GM20000 (cell line): ENCODE data around the gene SH3BP1.

ENCODE experiments used
- DNase-seq: peaks from one replicate; pipeline ENCODE4 v3.0.0; 2012; ENCODE audit warnings: low spot score
- CTCF ChIP-seq: IDR thresholded peaks from 2 replicates; pipeline ENCODE4 v1.5.1; 2012; ENCODE audit warnings: mild to moderate bottlenecking, control low read depth; ENCODE audit errors: extremely low read depth, missing control alignments

Gene SH3BP1

GRCh38 chr22:37638391-37639069, 939 bp upstream of the SH3BP1 start:
- no peak for DNase-seq
- no peak for TF ChIP-seq CTCF

- DNase-seq: peak; percentile 63
- TF ChIP-seq CTCF: no peak
These were observed 512 bp downstream of the SH3BP1 start for GRCh38 chr22:37639771-37640590.

- no peak for DNase-seq
- TF ChIP-seq CTCF: no peak
These were observed 1.4 kb downstream of the SH3BP1 start for GRCh38 chr22:37640591-37641560.

GRCh38 chr22:37641561-37641949, 2.1 kb downstream of the SH3BP1 start:
- no peak for DNase-seq
- TF ChIP-seq CTCF: no peak

- TF ChIP-seq CTCF: peak; percentile 91
- peak; percentile 89 for DNase-seq
These were observed 3.9 kb downstream of the SH3BP1 start for GRCh38 chr22:37643225-37643847.

GRCh38 chr22:37647317-37647716, 7.8 kb downstream of the SH3BP1 start:
- no peak for TF ChIP-seq CTCF
- no peak for DNase-seq
